Articular chondrocyte of knee joint (primary cell): ENCODE data around the gene SHC1. TPM values are rescaled to one million over a fixed set of nuclear protein-coding genes. Genes with fewer than 3 reads are reported as not detected.

Source experiments
- small RNA-seq: library from RNA; depleted of rRNA; stranded (forward); fragments of <200 nt; gene quantifications from one replicate; pipeline ENCODE3, GENCODE V24; 2012
- total RNA-seq: library from RNA; depleted of rRNA; stranded (reverse); fragments of >200 nt; gene quantifications from 2 replicates; pipeline ENCODE4 v1.2.3, GENCODE V29; 2012

SHC1 gene
- total RNA-seq: 211 and 219 TPM in 2 replicates

DNA sequence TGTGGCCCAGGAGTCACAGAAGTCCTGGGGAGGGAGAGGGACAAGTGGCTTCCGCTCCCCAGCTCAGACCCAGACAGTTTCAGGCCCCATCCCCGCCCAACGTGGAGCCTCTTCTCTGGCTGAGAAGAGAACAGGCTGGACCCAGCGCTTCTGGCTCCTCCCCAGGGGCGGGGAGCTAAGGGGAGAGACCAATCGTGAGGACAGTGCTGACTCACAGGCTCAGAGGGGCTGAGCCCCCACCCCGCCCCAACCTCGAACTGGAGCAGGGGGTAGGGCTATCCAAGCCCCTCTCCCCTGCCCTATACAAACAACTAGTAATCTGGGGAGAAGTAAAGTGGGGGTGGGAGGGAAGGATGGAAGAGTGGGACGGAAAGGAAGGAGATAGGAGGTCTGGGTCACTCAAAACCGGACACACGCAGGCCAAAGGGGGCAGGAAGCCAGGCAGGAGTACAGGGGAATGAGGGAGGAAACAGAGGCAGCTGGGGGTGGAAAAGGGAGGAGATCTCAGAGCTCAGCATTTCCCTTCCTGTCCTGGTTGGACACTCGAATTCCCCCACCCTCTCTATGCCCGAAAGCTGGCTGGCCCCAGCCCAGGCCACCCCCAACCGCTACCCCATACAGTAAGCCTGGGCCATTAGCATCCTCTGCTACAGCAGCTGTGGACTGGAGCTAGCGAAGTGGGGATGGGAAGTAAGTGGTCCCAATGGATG, at the start of gene SHC1:
Gene SHC1 (minus strand): TSS at position 117 of the 710 bp plus-strand sequence. CDS start 221 bp downstream, outside the sequence.

GRCh38 chr1:155002464-155003226, 32.1 kb upstream of the SHC1 start, which contains the start of gene ZBTB7B:
Gene ZBTB7B (plus strand): TSS chr1:155002802. CDS start chr1:155014661, 11,859 bp downstream.

GRCh38 chr1:154993572-154994268, 23.2 kb upstream of the SHC1 start, which contains the start of gene LENEP:
Gene LENEP (plus strand): TSS chr1:154993586. CDS start chr1:154993608, 22 bp downstream.

GRCh38 chr1:154982897-154983648, 12.5 kb upstream of the SHC1 start, which contains the start of gene FLAD1:
Gene FLAD1 (plus strand): TSS chr1:154983344. CDS start chr1:154983695, 351 bp downstream.

DNA sequence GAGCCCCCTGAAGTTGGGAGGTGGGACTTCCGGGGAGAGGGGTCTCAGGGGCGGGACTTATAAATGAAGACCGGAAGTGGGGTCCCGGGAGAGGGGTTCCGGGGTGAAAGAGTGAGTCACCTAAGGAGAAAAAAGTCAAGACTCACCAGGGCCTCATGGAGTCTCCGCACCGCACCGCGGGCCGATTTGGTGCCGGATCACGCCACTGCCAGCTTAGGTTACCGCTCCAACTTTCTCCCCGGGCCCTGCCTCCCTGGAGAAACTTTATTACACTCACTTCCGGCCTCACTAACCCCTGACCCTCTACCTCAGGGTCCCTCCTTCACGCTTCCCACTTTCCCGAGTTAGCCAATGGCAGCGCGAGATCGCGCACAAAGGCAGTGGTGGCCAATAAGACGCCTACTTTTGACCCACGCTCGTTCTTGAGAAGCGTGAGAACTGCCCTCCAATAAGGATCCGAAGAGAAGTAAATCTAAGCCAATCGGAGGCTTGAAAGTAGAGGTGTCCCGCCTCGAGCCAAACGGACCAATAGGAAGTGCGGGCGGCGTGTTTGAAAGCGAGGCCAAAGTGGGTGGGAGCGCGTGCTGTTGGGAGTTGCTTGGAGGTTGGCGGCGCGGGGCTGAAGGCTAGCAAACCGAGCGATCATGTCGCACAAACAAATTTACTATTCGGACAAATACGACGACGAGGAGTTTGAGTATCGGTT, 3.7 kb upstream of the SHC1 start, which contains the start of gene CKS1B:
Gene CKS1B (plus strand): TSS at position 580 of the 706 bp plus-strand sequence. CDS start 65 bp downstream, at position 645.

DNA sequence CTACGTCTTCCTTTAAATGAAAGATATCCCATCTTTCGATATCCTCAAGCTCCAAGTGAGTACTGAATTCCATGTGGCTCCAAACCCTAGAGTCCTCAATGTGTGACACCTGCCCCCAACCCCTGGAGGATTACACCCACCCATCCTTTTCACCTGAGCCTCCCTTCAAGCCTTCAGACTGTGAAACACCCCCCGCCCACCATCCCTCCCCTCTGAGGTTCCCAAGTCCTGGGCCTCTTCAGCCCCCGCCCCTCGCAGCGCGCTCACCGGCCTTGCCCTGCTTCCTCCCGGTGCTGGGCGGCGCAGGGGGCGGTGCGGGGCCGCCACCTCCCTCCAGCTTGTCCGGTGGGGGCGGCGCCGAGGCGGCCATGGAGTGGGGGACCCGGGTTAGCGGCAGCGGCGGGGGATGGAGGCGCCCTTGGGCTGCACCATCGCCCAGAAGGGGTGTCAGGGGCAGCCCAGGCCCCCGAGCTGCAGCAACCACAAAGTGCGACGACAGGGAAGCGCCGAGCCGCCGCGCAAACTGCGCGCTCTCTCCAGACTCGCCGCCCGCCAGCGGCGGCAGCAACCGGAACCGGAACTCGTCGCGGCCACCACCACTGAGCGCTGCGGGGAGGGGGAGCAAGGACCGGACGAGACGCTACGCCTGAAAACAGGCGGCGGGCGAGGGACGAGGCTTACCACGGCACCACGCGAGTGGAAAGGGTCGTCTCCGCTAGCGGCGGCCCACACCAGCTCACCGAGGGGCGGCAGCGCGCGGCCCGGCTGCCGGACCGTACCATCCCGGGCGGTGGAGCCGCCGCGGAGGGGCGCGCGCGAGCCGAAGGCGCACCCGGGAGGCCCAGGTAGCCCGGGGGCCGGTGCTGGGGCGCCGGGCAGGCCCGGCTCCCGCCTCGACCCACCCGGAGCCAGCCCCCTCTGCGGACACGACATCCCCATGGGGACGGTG, 9.1 kb downstream of the SHC1 start, which contains the start of gene PYGO2:
Gene PYGO2 (minus strand): TSS at position 576 of the 949 bp plus-strand sequence. CDS start 206 bp downstream, at position 370.

GRCh38 chr1:154955718-154956543, 14.6 kb downstream of the SHC1 start, which contains the start of gene PBXIP1:
Gene PBXIP1 (minus strand): TSS chr1:154956099. CDS start chr1:154953721, 2,378 bp downstream.

GRCh38 chr1:154936555-154937084, 33.9 kb downstream of the SHC1 start, which contains the start of gene PMVK:
Gene PMVK (minus strand): TSS chr1:154936719. CDS start chr1:154936685, 34 bp downstream.

Small RNA genes lying within 50 kb of the gene (small RNA-seq; reads per million reads assigned to genes)
- gene MIR4258 (not detected), gene RF00017 (not detected)

Other genes starting within 250 kb of the SHC1 start
- gene KCNN3, start 100.5 kb downstream of the SHC1 start, total RNA-seq: under 0.01 and 0.11 TPM in 2 replicates
- 8.4 and 9.5 TPM in 2 replicates for gene PMVK, start 34.0 kb downstream of the SHC1 start, total RNA-seq
- 35.8 and 36.8 TPM in 2 replicates for gene PBXIP1, start 14.6 kb downstream of the SHC1 start, total RNA-seq
- gene PYGO2, start 9.0 kb downstream of the SHC1 start, total RNA-seq: 11.6 and 13.8 TPM in 2 replicates
- gene CKS1B, start 3.9 kb upstream of the SHC1 start, total RNA-seq: 31.5 and 40.9 TPM in 2 replicates
- gene FLAD1, start 12.6 kb upstream of the SHC1 start, total RNA-seq: 13.1 and 13.6 TPM in 2 replicates
- gene LENEP, start 22.8 kb upstream of the SHC1 start, total RNA-seq: not detected in 2 replicates
- 14.4 and 20.6 TPM in 2 replicates for gene ZBTB7B, start 32.1 kb upstream of the SHC1 start, total RNA-seq
- gene DCST2, start 63.0 kb upstream of the SHC1 start, total RNA-seq: 0.11 TPM in 1 of 2 replicates, not detected in the other
- gene DCST1, start 63.1 kb upstream of the SHC1 start, total RNA-seq: not detected in 2 replicates
- 82.4 and 87.7 TPM in 2 replicates for gene ADAM15, start 80.6 kb upstream of the SHC1 start, total RNA-seq
- 3.0 and 3.7 TPM in 2 replicates for gene EFNA4, start 93.0 kb upstream of the SHC1 start, total RNA-seq
- 0.65 and 1.6 TPM in 2 replicates for gene EFNA3, start 108.1 kb upstream of the SHC1 start, total RNA-seq
- gene EFNA1, start 157.1 kb upstream of the SHC1 start, total RNA-seq: 1.9 and 5.2 TPM in 2 replicates
- gene SLC50A1, start 165.1 kb upstream of the SHC1 start, total RNA-seq: 37.9 and 46.4 TPM in 2 replicates
- gene DPM3, start 169.8 kb upstream of the SHC1 start, total RNA-seq: 19.2 and 39.6 TPM in 2 replicates
- 96.1 and 111 TPM in 2 replicates for gene KRTCAP2, start 202.6 kb upstream of the SHC1 start, total RNA-seq
- 2.0 and 3.5 TPM in 2 replicates for gene TRIM46, start 203.1 kb upstream of the SHC1 start, total RNA-seq
- 47.7 and 72.1 TPM in 2 replicates for gene THBS3, start 237.2 kb upstream of the SHC1 start, total RNA-seq
- 33.8 and 37.4 TPM in 2 replicates for gene MTX1, start 237.9 kb upstream of the SHC1 start, total RNA-seq